Measurements from ENCODE around the gene SLC25A25. TPM values are rescaled to one million over a fixed set of nuclear protein-coding genes. Genes with fewer than 3 reads are reported as not detected.

The SLC25A25 gene
- total and polyA plus RNA-seq, 9 of the 15 experiments (the other 6 are each of a cell fraction or from before 2014, with no cell fraction given) = 0.07 to 35.9 (median 23.2) TPM

DNA sequence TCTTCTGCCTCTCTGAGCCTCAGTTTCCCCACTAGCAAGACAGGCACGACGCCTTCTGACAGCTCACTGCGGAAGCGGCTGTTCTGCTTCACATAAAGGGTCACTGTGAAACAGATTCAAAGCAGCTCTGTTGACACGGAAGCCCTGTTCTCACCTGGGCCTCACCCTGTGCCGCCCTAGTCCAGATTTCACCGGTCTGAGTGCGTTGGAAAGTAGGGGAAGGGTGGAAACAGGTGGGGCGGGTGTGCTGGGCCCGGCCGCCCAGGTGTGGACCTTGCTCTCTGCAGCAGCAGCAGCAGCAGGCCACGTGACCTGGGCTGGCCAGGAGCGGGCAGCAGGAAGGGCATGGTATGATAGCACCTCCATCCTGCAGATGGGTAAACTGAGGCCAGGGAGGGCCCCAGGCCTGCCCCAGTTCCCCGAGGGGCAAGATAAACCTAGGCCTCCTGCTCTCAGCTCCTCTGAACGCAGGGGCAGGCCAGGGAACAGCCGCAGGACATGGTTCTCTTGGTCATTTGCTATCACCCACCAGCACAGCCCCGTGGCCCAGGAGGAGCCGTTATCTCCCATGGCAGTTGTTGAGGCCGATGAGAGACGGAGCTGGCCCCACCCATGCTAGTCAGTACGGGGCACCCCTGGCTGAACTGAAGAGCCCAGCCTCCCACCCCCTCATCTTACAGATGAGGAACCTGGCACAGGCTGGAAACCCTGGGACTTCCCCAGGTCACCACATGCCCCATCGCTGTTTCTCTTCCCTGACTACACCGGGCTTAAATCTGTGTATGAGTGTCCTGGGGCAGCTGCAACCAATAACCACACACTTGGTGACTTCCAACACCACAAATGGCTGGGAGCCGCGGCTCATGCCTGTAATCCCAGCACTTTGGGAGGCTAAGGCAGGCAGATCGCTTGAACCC is 47.4 kb downstream of the SLC25A25 start (continued):
- TF ChIP-seq POLR2H (tag; IDR thresholded peaks at IDR 0.05; ENCODE audit: low read depth) = no peak
- TF ChIP-seq ZNF140 (CRISPR knock-in tag; IDR thresholded peaks at IDR 0.05) = no peak
- TF ChIP-seq, protein P1, sequence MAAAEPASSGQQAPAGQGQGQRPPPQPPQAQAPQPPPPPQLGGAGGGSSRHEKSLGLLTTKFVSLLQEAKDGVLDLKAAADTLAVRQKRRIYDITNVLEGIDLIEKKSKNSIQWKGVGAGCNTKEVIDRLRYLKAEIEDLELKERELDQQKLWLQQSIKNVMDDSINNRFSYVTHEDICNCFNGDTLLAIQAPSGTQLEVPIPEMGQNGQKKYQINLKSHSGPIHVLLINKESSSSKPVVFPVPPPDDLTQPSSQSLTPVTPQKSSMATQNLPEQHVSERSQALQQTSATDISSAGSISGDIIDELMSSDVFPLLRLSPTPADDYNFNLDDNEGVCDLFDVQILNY (CRISPR knock-in tag; IDR thresholded peaks at IDR 0.05) = no peak
- peak; percentile 84 for TF ChIP-seq LEF1 (IDR thresholded peaks at IDR 0.05)
- peak; percentile 95 for TF ChIP-seq CBFA2T2 (conservative IDR thresholded peaks at IDR 0.05)
- no peak for TF ChIP-seq CHCHD3 (CRISPR knock-in tag; IDR thresholded peaks at IDR 0.05)
- TF ChIP-seq, protein P2, sequence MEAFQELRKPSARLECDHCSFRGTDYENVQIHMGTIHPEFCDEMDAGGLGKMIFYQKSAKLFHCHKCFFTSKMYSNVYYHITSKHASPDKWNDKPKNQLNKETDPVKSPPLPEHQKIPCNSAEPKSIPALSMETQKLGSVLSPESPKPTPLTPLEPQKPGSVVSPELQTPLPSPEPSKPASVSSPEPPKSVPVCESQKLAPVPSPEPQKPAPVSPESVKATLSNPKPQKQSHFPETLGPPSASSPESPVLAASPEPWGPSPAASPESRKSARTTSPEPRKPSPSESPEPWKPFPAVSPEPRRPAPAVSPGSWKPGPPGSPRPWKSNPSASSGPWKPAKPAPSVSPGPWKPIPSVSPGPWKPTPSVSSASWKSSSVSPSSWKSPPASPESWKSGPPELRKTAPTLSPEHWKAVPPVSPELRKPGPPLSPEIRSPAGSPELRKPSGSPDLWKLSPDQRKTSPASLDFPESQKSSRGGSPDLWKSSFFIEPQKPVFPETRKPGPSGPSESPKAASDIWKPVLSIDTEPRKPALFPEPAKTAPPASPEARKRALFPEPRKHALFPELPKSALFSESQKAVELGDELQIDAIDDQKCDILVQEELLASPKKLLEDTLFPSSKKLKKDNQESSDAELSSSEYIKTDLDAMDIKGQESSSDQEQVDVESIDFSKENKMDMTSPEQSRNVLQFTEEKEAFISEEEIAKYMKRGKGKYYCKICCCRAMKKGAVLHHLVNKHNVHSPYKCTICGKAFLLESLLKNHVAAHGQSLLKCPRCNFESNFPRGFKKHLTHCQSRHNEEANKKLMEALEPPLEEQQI (IDR thresholded peaks at IDR 0.05) = peak; percentile 66; the same call in 1 of the 2 replicates
- TF ChIP-seq ZNF584 (CRISPR knock-in tag; IDR thresholded peaks at IDR 0.05; ENCODE audit: low read depth) = 0 out of 2 replicates have a peak, but pooled peaks have one; percentile 42
- TF ChIP-seq TEAD1 (CRISPR knock-in tag; IDR thresholded peaks at IDR 0.05) = no peak
- no peak; the same call in 1 of the 2 replicates for TF ChIP-seq ZEB2 (IDR thresholded peaks at IDR 0.05)
- peak; percentile 95 for TF ChIP-seq EP300 (IDR thresholded peaks at IDR 0.05; ENCODE audit: low read length)
- TF ChIP-seq ARHGAP35 (IDR thresholded peaks at IDR 0.05; ENCODE audit: partially characterized antibody) = no peak
- TF ChIP-seq ETS2 (tag; IDR thresholded peaks at IDR 0.05; ENCODE audit: borderline replicate concordance, poor library complexity, severe bottlenecking) = no peak
- TF ChIP-seq, protein P3, sequence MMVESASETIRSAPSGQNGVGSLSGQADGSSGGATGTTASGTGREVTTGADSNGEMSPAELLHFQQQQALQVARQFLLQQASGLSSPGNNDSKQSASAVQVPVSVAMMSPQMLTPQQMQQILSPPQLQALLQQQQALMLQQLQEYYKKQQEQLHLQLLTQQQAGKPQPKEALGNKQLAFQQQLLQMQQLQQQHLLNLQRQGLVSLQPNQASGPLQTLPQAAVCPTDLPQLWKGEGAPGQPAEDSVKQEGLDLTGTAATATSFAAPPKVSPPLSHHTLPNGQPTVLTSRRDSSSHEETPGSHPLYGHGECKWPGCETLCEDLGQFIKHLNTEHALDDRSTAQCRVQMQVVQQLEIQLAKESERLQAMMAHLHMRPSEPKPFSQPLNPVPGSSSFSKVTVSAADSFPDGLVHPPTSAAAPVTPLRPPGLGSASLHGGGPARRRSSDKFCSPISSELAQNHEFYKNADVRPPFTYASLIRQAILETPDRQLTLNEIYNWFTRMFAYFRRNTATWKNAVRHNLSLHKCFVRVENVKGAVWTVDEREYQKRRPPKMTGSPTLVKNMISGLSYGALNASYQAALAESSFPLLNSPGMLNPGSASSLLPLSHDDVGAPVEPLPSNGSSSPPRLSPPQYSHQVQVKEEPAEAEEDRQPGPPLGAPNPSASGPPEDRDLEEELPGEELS (CRISPR knock-in tag; IDR thresholded peaks at IDR 0.05; ENCODE audit: borderline replicate concordance) = no peak
- TF ChIP-seq NONO (IDR thresholded peaks at IDR 0.05; ENCODE audit: low read depth in 2 of 2, low read length in 1 of 2) = peak in 1 of 2 experiments; percentile 87; a peak in 2 of 4 replicates
- no peak for TF ChIP-seq DNMT1 (IDR thresholded peaks at IDR 0.05)
- TF ChIP-seq, protein P4, sequence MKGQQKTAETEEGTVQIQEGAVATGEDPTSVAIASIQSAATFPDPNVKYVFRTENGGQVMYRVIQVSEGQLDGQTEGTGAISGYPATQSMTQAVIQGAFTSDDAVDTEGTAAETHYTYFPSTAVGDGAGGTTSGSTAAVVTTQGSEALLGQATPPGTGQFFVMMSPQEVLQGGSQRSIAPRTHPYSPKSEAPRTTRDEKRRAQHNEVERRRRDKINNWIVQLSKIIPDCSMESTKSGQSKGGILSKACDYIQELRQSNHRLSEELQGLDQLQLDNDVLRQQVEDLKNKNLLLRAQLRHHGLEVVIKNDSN (CRISPR knock-in tag; IDR thresholded peaks at IDR 0.05) = peak; percentile 85
- no peak for TF ChIP-seq TAF9B (IDR thresholded peaks at IDR 0.05; ENCODE audit: partially characterized antibody)
- TF ChIP-seq ZNF780A (CRISPR knock-in tag; IDR thresholded peaks at IDR 0.05) = no peak
- peak; percentile 73 for TF ChIP-seq MYC (IDR thresholded peaks at IDR 0.05; ENCODE audit: low read depth, low read length)
- no peak; the same call in 1 of the 2 replicates for TF ChIP-seq MYC (CRISPR knock-in tag; IDR thresholded peaks at IDR 0.05; ENCODE audit: borderline replicate concordance, low read depth)
- TF ChIP-seq RHOXF2B (CRISPR knock-in tag; conservative IDR thresholded peaks at IDR 0.05) = no peak
